Stimulated activated effector memory CD8-positive, alpha-beta T cell treated with anti-CD3 and anti-CD28 coated beads, Interleukin-12 subunit alpha, Interleukin-12 subunit beta, amount 100 ng/mL, for 72 hours (primary cell): ENCODE results near the gene DTHD1.

ENCODE experiments used
- ATAC-seq: fragments of 150-1000 bp; cut with Tn5 transposase; 2 replicates; pipeline ENCODE4 v1.10.0; 2021
- DNase-seq, 2 donors: peaks; one replicate each; pipeline ENCODE4 v3.0.0; 2021 to 2022; ENCODE audit warnings: low spot score in 2 of 2
- H3K27ac Mint-ChIP-seq: one replicate; pipeline ENCODE4 v1.8.0; 2022; ENCODE audit warnings: mild to moderate bottlenecking, mixed read lengths
- H3K36me3 Mint-ChIP-seq: one replicate; pipeline ENCODE4 v1.8.0; 2022; ENCODE audit warnings: mild to moderate bottlenecking, mixed read lengths
- H3K4me1 Mint-ChIP-seq: one replicate; pipeline ENCODE4 v1.8.0; 2022; ENCODE audit warnings: mixed read lengths
- H3K4me3 Mint-ChIP-seq: one replicate; pipeline ENCODE4 v1.8.0; 2022; ENCODE audit warnings: mild to moderate bottlenecking, mixed read lengths
- H3K9me3 Mint-ChIP-seq: one replicate; pipeline ENCODE4 v1.8.0; 2022; ENCODE audit warnings: mixed read lengths

DTHD1 gene

DNA sequence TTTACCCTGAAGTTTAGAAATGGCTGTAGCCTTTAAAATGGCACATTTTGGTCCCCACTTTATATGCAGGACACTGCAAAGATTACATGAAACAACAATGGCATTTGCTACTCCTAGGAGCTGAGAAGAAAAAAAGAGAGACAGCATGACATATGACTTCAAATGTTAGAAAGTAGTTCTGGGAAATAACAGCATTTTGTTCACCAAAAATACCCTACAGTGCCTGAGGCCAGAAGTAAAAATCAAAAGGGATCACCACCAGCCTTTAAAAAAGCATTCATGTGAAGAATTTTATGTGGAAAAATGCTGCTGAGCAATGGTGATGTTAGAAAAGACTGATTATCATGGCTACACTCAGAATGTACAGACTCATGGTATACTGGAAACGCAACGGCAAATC lies 110.0 kb downstream of the DTHD1 start:
- Mint-ChIP-seq H3K4me3 (no peak overlapping the region), H3K27ac (no peak overlapping the region), H3K4me1 (peaks cover 26% of the 10 kb centered on the region), H3K36me3 (peaks cover 7% of the 10 kb centered on the region), H3K9me3 (no peaks in the 10 kb centered on the region)
- no peak for ATAC-seq
- no peak for DNase-seq

DNA sequence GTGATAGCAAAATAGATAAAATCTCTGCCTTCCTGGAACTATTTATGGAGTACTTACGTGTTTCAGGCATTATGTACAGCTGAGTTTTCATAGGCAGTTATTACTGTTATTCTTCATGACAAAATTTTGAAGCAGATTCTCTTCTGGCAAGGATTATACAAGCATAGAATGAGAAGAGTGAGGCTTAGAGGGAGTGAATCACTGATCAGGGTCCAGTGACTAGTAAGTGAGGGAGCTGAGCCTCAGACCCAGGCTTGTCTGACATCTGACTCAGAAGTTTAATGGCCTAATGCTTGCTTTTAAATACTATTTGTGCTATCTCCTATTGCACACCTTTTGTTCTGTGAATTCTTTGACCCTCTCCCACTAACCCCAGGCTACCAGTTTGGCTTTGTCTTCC lies 110.6 kb downstream of the DTHD1 start:
- Mint-ChIP-seq H3K4me3 (no peak overlapping the region), H3K9me3 (no peaks in the 10 kb centered on the region), H3K36me3 (peaks cover 7% of the 10 kb centered on the region), H3K4me1 (peaks cover 22% of the 10 kb centered on the region), H3K27ac (no peak overlapping the region)
- DNase-seq (no peak), ATAC-seq (peak; percentile 25)

DNA sequence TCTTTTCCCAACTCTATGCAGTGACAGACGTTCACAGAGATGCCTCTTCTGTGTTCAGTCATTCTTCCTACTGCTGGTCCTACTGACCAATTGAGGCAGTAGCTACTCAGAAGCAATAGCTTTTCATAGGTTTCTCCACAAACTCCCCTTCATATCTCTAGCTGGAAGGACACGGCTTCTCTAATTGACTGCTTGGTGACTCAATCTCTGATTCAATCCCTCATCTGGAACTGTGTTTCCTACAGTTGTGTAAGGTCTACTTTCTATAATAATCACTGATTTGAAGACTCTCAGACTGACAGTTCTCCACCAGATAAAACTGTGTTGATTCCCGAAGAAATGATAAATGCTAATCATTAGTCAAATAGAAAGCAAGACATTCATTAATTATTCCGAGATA lies 111.5 kb downstream of the DTHD1 start:
- DNase-seq (no peak), ATAC-seq (no peak)
- Mint-ChIP-seq H3K27ac (no peak overlapping the region), H3K4me1 (peaks cover 22% of the 10 kb centered on the region), H3K9me3 (no peaks in the 10 kb centered on the region), H3K4me3 (no peak overlapping the region), H3K36me3 (peaks cover 7% of the 10 kb centered on the region)
